HEK293T (cell line): ENCODE data around the gene ID1.
"Not testable (repeated sequence)": the region's sequence is repeated elsewhere in the genome, so short reads cannot be mapped to it uniquely, and the experiment has no call there.

Experiments
- CTCF ChIA-PET: fragments of 350-600 bp; formaldehyde crosslinking; extraction: SDS; loops from one replicate; lab custom pipeline; 2021; ENCODE audit warnings: antibody characterized with exemption, inconsistent platforms; lab: Yijun Ruan, JAX
- POLR2A ChIA-PET: fragments of 350-600 bp; formaldehyde crosslinking; extraction: SDS; loops from one replicate; lab custom pipeline; 2020; ENCODE audit warnings: antibody characterized with exemption, inconsistent platforms; lab: Yijun Ruan, JAX
- DNase-seq: peaks from one replicate; pipeline ENCODE4 v3.0.0; 2012; ENCODE audit warnings: mixed read lengths; ENCODE audit errors: extremely low spot score
- ARNT ChIP-seq: fragments of 450-650 bp; IDR thresholded peaks from 2 replicates; pipeline ENCODE4 v1.6.1; 2017; ENCODE audit warnings: mild to moderate bottlenecking
- BHLHE40 ChIP-seq: fragments of 450-650 bp; IDR thresholded peaks from 2 replicates; pipeline ENCODE4 v1.6.1; 2016; ENCODE audit warnings: mild to moderate bottlenecking, moderate library complexity, borderline replicate concordance
- CTBP1 ChIP-seq: fragments of 450-650 bp; IDR thresholded peaks from 2 replicates; pipeline ENCODE4 v1.6.1; 2016; ENCODE audit warnings: borderline replicate concordance
- ELF4 ChIP-seq: fragments of 450-650 bp; IDR thresholded peaks from 2 replicates; pipeline ENCODE4 v1.6.1; 2017; ENCODE audit warnings: antibody characterized with exemption
- FOXA1 ChIP-seq: fragments of 450-650 bp; IDR thresholded peaks from 2 replicates; pipeline ENCODE4 v1.6.1; 2016; ENCODE audit warnings: mild to moderate bottlenecking
- FOXK2 ChIP-seq: fragments of 450-650 bp; IDR thresholded peaks from 2 replicates; pipeline ENCODE4 v1.6.1; 2016; ENCODE audit warnings: mild to moderate bottlenecking
- FOXM1 ChIP-seq: fragments of 450-650 bp; IDR thresholded peaks from 2 replicates; pipeline ENCODE4 v1.6.1; 2017; ENCODE audit warnings: mild to moderate bottlenecking, borderline replicate concordance
- HDGF ChIP-seq: fragments of 450-650 bp; IDR thresholded peaks from 2 replicates; pipeline ENCODE4 v1.6.1; 2017; ENCODE audit warnings: antibody characterized with exemption, borderline replicate concordance
- L3MBTL2 ChIP-seq: fragments of 450-650 bp; conservative IDR thresholded peaks from 2 replicates; pipeline ENCODE4 v1.6.1; 2016; ENCODE audit warnings: mild to moderate bottlenecking
- LEF1 ChIP-seq: fragments of 450-650 bp; IDR thresholded peaks from 2 replicates; pipeline ENCODE4 v1.6.1; 2017; ENCODE audit warnings: mild to moderate bottlenecking, borderline replicate concordance
- NFRKB ChIP-seq: fragments of 450-650 bp; IDR thresholded peaks from 2 replicates; pipeline ENCODE4 v1.6.1; 2016; ENCODE audit warnings: mild to moderate bottlenecking, moderate library complexity
- SP1 ChIP-seq: fragments of 450-650 bp; IDR thresholded peaks from 2 replicates; pipeline ENCODE4 v1.6.1; 2017
- SUZ12 ChIP-seq: fragments of 450-650 bp; IDR thresholded peaks from 2 replicates; pipeline ENCODE4 v1.6.1; 2016; ENCODE audit warnings: mild to moderate bottlenecking
- TARDBP ChIP-seq: fragments of 450-650 bp; IDR thresholded peaks from 2 replicates; pipeline ENCODE4 v1.6.1; 2016
- ZNF384 ChIP-seq: fragments of 450-650 bp; IDR thresholded peaks from 2 replicates; pipeline ENCODE4 v1.6.1; 2016
- TF ChIP-seq, protein P1 (sequence below): fragments of 450-650 bp; IDR thresholded peaks from 2 replicates; pipeline ENCODE4 v1.6.1; 2016

ID1 gene

DNA sequence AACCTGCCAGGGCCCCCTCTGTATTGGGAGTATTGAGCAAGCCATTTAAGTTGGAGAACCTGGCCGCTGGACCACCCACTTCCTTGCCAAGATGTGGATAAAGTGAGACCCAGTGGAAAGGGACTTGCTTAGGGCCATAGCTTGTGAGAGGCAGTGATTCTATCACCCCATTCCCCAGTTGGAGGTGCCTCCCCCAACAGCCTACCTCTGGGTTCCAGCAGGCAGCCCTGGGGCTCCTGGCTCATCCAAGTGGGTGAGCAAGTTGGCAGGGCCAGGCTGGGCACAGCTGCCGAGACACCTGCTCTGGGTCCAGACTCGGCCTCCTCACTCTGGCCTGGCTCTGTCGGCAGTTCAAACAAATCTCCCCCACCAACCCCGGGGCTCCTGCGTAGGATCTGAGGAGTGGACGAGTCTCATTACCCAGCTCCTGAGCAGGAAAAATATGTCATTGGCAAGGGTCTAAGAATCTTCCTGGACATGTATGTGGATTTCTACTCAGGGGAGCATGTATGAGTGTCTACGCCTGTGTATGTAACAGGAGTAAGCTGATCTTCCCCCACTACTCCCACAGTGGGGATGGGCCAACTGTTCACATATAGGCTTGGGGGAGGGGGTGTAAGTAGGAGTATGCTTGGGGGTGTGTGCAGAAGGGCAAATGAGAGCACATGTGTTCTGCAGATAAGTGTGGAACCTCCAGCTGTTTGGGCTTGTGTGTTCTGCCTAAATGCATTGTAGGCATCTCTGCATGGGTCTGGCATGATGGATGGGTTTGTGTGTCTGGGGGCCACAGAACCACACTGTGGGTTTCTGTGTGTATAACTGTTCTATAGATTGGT is 1.9 kb downstream of the ID1 start:
- ChIA-PET POLR2A (interaction anchor here (0.8 to 12.0 kb wide), 5 partner anchors 14 to 117 kb away, joined by 4 to 260 read pairs (median 5); no protein-coding TSS in a partner anchor), CTCF (interaction anchor here (1.0 to 2.3 kb wide), 3 partner anchors 27 to 44 kb away, joined by 3 to 9 read pairs (median 3); no protein-coding TSS in a partner anchor)
- TF ChIP-seq, protein P1, sequence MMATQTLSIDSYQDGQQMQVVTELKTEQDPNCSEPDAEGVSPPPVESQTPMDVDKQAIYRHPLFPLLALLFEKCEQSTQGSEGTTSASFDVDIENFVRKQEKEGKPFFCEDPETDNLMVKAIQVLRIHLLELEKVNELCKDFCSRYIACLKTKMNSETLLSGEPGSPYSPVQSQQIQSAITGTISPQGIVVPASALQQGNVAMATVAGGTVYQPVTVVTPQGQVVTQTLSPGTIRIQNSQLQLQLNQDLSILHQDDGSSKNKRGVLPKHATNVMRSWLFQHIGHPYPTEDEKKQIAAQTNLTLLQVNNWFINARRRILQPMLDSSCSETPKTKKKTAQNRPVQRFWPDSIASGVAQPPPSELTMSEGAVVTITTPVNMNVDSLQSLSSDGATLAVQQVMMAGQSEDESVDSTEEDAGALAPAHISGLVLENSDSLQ: 0 out of 2 replicates have a peak, but pooled peaks have one; percentile 26
- no peak for TF ChIP-seq FOXK2
- DNase-seq: no peak

DNA sequence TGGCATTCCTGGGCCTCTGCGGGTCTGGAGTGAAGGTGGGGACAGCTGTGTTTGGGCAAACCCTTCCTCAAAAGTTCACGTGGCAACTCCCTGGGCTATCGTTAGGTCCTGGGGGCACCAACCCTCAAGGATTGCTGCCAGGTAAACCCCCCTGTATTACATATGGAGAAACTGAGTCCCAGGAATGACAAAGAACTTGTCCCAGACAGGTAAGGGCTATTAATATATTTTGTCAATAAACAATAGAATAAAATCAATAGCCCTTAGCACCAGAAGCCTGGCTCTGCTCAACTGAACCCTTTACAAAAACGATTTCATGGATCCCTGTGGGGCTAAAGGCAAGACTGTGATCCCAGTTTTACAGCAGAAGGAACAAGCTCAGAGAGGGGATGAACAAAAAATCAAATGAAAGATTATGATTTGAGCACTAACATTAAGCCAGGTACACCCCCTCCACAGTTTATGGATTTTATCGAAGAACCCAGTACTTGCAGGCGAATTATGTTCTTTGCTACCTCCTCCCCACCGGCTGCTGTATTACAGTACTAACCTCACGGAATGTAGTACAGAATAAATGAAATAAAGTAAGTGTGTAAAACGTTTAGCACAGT is 2.7 kb downstream of the ID1 start:
- CTCF ChIA-PET: interaction anchor here (0.6 to 2.3 kb wide), 7 partner anchors 15 to 54 kb away, joined by 3 to 9 read pairs (median 5); no protein-coding TSS in a partner anchor

DNA sequence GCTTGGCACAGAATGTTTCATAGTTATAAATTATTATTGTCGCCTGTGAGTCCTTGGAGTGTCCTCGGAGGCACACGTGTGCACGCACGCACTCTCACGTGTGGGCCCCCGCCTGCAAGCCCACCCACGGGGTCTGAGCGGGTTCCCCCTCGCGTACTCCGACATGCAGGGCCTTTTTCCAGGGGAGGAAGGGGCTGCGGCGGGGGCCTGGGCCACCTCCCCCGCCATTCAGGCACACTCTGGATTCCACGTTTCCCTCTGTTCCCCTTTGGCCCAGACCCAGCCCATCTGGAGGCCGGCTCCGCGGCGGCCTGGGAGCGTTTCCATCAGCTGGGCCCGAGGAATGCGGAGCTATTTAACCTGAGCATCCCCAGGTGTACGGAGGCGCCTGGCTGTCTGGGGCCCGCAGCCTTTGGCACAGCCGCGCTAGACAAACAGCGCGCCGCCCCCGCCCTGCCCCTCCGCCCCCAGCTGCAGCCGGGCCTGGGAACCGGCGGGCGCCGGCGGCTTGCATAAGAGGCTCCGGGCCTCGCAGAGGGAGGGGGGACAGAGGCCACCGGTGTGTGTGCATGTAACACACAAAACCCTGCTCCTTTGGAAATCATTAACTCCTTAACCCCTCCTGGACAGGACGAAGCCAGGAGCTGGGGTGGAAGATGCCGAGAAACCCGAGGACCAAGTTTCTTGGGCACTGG is 3.3 kb downstream of the ID1 start:
- ChIA-PET POLR2A (interaction anchor here (0.5 to 12.0 kb wide), 3 partner anchors 12 to 45 kb away, joined by 3 to 260 read pairs (median 3); no protein-coding TSS in a partner anchor), CTCF (interaction anchor here (0.6 to 2.3 kb wide), 6 partner anchors 16 to 53 kb away, joined by 3 to 9 read pairs (median 5); no protein-coding TSS in a partner anchor)
- TF ChIP-seq L3MBTL2 (0 out of 2 replicates have a peak, but pooled peaks have one; percentile 38), FOXA1 (no peak)
- DNase-seq: no peak

More for the DNA sequence above, 2.7 kb downstream of the ID1 start:
- POLR2A ChIA-PET: interaction anchor here (0.5 to 12.0 kb wide), 6 partner anchors 12 to 116 kb away, joined by 3 to 260 read pairs (median 4); no protein-coding TSS in a partner anchor
- TF ChIP-seq LEF1 (no peak), HDGF (no peak), SUZ12 (no peak), ZNF384 (no peak), FOXM1 (no peak), L3MBTL2 (no peak), FOXA1 (no peak)
- no peak for DNase-seq

DNA sequence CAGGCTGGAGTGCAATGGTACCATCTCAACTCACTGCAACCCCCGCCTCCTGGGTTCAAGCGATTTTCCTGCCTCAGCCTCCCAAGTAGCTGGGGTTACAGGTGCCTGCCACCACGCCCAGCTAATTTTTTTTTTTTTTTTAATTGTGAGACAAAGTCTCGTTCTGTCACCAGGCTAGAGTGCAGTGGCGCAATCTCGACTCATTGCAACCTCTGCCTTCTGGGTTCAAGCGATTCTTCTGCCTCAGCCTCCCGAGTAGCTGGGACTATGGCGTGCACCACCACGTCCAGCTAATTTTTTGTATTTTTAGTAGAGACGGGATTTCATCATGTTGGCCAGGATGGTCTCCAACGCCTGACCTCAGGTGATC is 7.2 kb downstream of the ID1 start:
- ChIA-PET POLR2A (interaction anchor here (0.8 to 12.0 kb wide), 7 partner anchors 8 to 58 kb away, joined by 3 to 260 read pairs (median 5); partner anchors contain the start of gene ID1), CTCF (interaction anchor here (0.6 to 4.5 kb wide), 26 partner anchors 9 to 159 kb away, joined by 3 to 119 read pairs (median 6); partner anchors contain the start of gene BCL2L1)
- DNase-seq: not testable (repeated sequence)

DNA sequence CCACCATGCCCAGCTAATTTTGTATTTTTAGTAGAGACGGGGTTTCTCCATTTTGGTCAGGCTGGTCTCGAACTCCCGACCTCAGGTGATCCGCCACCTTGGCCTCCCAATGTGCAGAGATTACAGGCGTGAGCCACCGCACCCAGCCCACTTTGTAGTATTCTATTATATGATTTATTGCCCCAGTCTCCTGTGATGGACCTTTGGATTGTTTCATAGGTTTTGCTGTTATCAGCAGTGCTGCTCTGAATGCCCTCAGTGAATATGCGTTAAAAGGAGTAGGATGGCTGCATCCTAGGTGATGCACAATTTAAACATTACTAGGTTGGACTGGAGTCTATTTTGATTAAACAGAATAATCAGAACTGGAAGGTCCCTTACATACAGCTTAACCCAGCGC is 10.3 kb downstream of the ID1 start:
- TF ChIP-seq ARNT (no peak), ELF4 (no peak), L3MBTL2 (no peak)
- POLR2A ChIA-PET: no interaction called here
- DNase-seq: no peak
- CTCF ChIA-PET: no interaction called here

DNA sequence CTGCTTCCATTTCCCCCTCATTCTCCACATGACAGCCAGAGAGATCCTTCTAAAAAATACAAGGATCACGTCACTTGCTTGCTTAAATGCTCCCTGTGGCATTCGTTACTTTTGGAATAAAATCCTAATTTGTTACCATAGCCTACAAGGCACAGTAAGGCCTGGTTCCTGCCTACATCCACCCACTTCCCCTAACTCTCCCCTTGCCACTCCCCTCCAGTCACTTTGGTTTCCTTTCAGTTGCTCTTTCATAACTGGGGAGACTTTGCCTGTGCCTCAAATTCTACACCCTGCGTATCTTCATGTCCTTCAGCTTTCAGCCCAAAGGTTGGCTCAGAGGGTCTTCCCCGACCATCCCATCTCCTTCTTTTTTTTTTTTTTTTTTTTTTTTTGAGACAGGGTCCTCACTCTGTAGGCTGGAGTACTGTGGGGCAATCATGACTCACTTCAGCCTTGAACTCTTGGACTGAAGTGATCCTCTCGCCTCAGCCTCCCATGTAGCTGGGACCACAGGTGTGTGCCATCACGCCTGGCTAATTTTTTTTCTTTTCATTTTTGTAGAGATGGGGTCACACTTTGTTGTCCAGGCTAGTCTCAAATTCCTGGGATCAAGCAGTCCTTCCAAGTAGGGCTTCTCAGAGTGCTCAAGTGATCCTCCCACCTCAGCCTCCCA is 12.5 kb downstream of the ID1 start:
- ChIA-PET POLR2A (no interaction called here), CTCF (interaction anchor here (1.2 kb wide), 1 partner anchor 55 kb away, joined by 5 read pairs; no protein-coding TSS in a partner anchor)
- no peak for DNase-seq
- no peak for TF ChIP-seq NFRKB
- TF ChIP-seq TARDBP: no peak
- no peak for TF ChIP-seq HDGF
- TF ChIP-seq FOXK2: no peak
- TF ChIP-seq, protein P1: no peak
- TF ChIP-seq ZNF384: no peak
- no peak for TF ChIP-seq SUZ12
- no peak for TF ChIP-seq LEF1
- TF ChIP-seq BHLHE40: no peak
- TF ChIP-seq ELF4: no peak
- no peak for TF ChIP-seq SP1
- TF ChIP-seq L3MBTL2: no peak
- no peak for TF ChIP-seq CTBP1
- TF ChIP-seq FOXM1: no peak
- no peak for TF ChIP-seq ARNT
- no peak for TF ChIP-seq FOXA1

DNA sequence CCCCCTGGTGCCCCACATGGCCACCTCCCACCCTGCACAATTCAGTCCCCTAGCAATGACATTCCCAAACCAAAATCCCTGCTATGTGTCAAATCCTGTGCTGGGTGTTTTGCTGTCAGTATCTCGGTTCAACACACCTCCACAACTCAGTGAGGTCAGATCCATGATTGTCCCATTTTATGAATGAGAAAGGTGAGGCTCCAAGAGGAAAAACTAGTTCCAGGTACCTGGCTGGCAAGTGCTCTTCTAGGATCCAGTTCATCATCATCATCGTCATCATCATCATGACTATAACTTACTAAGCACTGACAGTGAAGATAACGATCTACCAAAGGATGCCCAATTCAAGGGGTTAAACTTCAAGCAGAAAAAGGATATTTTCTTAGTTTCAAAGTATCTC is 15.2 kb downstream of the ID1 start:
- POLR2A ChIA-PET: no interaction called here

DNA sequence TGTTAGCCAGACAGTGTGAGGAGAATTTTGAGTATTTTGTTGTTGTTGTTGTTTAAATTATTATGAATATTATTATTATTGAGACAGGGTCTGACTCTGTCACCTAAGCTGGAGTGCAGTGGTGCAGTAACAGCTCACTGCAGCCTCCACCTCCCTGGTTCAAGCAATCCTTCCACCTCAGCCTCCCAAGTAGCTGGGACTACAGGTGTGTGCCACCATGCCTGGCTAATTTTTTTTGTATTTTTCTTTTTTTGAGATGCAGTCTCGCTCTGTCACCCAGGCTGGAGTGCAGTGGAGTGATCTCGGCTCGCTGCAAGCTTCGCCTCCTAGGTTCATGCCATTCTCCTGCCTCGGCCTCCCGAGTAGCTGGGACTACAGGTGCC is 18.0 kb downstream of the ID1 start:
- DNase-seq, CTCF ChIA-PET, POLR2A ChIA-PET: not testable (repeated sequence)

More for the DNA sequence above, 15.2 kb downstream of the ID1 start:
- CTCF ChIA-PET: no interaction called here
- DNase-seq: no peak
- TF ChIP-seq ARNT (no peak), FOXA1 (no peak), ZNF384 (no peak), L3MBTL2 (no peak), LEF1 (no peak), BHLHE40 (no peak), TARDBP (no peak), SP1 (no peak), FOXK2 (no peak), HDGF (no peak)

DNA sequence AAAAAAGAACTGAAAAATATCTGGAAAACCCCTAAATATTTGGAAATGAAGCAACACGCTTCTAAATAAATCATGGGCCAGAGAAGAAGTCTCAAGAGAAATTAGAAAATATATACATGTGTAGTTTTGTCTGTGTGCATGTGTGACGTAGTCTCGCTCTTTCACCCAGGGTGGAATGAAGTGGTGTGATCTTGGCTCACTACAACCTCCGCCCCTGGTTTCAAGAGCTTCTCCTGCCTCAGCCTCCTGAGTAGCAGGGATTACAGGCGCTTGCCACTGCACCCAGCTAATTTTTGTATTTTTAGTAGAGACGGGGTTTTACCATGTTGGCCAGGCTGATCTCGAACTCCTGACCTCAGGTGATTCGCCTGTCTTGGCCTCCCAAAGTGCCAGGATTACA is 21.4 kb downstream of the ID1 start:
- CTCF ChIA-PET, POLR2A ChIA-PET, DNase-seq: not testable (repeated sequence)

DNA sequence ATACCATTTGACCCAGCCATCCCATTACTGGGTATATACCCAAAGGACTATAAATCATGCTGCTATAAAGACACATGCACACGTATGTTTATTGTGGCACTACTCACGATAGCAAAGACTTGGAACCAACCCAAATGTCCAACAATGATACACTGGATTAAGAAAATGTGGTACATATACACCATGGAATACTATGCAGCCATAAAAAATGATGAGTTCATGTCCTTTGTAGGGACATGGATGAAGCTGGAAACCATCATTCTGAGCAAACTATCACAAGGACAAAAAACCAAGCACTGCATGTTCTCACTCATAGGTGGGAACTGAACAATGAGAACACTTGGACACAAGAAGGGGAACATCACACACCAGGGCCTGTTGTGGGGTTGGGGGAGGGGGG is 23.0 kb downstream of the ID1 start:
- CTCF ChIA-PET, DNase-seq, POLR2A ChIA-PET: not testable (repeated sequence)
